Activated T-cell treated with anti-CD3 and anti-CD28 coated beads for 4 hours (primary cell): ENCODE data around the gene ZBTB38.

ENCODE experiments used
- DNase-seq: peaks from one replicate; pipeline ENCODE4 v3.0.0-alpha.2; 2020

Gene ZBTB38

DNA sequence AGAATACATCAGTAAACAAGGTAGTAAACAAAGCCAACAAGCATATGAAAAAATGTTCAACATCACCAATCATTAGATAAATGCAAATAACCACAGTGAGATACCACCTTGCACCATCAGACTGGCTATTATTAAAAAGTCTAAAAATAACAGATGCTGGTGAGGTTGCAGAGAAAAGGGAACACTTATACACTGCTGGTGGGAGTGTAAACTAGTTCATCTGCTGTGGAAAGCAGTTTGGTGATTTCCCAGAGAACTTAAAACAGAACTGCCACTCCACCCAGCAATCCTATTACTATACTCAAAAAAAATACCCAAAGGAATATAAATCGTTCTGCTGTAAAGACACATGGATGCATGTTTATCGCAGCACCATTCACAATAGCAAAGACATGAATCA lies 30.3 kb upstream of the ZBTB38 start:
- no peak for DNase-seq

- DNase-seq: no peak
Measured at GRCh38 chr3:141338881-141339280, 29.4 kb upstream of the ZBTB38 start.

- DNase-seq: no peak
Measured at GRCh38 chr3:141341536-141341935, 26.8 kb upstream of the ZBTB38 start.

- no peak for DNase-seq
Measured at GRCh38 chr3:141342386-141342785, 25.9 kb upstream of the ZBTB38 start.

DNA sequence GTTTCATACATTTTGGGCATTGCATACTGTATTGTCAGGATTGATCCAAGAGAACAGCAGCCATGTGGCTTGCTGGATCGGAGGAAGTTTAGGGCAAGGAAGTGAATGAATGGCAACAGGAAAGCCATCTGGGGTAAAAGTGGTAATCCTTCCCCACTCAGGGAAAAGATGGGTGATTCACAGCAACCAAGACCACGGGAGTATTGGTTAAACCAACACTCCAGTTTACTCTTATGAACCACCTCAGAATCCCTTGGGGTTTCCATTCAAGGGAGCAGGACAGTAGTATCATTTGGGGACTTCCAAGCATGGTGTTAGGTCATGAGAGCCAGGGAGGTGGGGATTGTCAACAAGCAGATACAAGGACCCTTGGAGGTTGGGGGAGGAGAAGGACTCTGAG lies 25.2 kb upstream of the ZBTB38 start:
- no peak for DNase-seq

DNA sequence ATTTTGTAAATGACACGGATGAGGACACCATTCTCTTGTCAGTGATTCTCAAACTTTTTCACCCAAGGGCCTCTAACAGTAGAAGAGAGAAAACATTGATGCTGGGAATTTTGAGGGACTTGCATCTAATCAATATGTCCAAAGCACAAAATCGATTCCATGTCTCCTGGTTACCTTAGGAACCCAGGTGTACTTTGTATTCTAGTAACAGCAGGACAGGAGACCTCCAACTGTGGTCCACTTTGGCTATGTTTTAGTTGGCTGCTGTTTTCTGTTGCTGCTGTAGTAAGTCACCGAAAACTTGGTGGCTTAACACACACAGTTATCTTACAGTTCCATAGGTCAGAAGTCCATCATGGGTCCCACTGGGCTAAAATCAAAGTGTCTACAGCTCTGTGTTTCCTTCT lies 24.4 kb upstream of the ZBTB38 start:
- DNase-seq: no peak

DNA sequence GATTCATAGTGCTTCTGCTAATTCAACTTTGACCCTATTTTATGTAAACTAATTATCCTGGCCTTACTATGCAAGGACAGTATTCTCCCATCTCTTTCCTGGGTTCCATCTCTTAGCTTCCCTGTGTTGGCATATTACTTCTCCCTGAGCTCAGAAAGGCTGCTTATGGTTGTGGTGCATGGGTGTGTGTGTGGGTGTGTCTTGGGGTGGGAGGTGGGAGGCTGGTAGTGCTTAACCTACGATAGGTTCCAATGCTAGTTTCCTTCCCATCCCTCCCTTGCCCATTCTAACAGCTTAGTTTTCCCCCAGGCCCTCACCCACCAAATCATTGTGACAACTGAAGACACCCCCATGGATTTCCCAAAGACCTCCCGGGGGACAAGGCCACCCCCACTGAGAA lies 22.8 kb upstream of the ZBTB38 start:
- DNase-seq: no peak

- DNase-seq: no peak
Measured at GRCh38 chr3:141346007-141346406, 22.3 kb upstream of the ZBTB38 start.

DNA sequence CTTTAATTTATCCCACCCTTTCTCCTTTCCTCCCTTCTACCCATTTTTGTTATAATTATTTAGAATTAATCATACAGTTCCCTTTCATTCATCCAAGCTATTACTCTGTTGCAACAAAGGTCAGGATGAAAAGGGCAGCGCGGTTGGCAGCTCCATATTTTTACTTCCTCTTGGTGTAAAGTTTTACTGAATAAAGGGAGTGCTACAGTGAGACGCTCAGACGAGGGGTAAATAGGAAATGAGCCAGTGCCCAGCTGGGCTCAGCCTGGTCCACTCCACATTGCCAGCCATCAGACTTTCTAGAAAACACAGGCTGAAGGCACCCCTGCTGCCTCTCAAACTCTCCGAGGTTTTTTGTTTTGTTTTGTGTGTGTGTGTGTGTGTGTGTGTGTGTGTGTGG lies 21.9 kb upstream of the ZBTB38 start:
- no peak for DNase-seq

GRCh38 chr3:141346839-141347238 lies 21.5 kb upstream of the ZBTB38 start:
- DNase-seq: no peak

- no peak for DNase-seq
Measured at GRCh38 chr3:141348837-141349236, 19.5 kb upstream of the ZBTB38 start.

DNA sequence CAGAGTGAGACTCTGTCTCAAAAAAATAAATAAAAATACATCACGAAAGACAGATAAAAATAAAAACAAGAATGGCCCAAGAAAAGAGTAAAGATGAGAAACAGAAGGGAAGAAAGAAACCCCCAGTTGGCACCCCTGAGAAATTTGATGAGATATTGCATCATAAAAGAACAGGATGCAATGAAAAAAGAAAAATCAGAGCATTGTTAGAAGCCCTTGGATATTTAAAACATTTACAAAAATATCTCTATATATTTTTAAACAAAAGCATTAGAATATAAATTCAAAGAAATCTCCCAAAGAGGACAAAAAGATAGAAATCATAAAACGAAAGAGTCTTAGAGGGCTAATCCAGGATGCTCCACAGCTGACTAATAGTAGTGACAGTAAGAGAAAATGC lies 18.6 kb upstream of the ZBTB38 start:
- DNase-seq: no peak

DNA sequence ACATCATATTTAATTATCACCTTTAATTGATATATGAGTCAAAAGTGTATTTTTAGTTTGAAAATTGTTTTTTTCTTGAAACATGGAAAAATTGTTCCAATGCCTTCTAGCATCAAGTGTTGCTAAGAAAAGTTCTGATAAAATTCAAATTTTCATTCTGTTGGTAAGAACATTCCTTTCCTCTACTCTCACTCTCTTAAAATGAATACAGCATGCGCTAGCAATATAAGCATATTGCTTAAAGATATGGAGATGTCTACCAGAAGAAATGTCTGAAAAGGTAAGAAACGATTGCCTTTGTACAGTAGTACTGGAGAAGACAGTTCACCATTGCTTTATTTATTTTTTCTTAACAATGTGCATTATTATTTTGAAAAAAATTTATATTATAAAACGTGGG lies 17.6 kb upstream of the ZBTB38 start:
- no peak for DNase-seq

DNA sequence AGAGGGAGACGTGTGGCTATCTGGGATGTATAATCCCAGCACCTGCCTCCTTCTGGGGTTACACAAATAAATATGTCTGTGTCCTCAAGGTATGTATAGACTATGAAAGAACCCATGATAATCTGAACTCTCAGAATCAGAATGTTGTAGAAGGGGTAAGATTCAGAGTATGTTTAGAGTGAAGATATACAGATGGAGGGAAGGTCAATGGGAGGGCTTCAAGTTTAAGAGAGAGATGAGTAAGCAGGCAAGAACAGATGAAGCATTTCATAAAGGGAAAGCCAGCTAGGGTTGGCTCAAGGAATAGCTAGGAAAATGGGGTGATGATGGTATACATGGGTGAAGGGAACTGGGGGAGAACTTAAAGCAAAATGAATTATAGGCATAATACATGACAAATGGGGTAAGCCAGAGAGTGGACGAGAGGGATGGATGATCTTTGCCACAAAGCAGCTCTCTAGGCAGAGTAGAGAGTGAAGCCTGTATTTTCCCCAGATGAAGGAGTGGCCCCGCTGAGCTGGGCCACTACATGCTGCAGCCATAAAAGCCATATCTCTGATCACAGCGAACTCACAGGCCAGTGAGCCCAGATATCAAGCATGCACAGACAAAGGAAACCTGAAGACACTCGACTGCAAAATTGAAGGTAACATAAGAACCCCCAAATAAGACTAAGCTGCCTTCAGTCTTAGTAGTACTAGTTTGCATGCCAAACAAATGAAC lies 15.9 kb upstream of the ZBTB38 start:
- no peak for DNase-seq

DNA sequence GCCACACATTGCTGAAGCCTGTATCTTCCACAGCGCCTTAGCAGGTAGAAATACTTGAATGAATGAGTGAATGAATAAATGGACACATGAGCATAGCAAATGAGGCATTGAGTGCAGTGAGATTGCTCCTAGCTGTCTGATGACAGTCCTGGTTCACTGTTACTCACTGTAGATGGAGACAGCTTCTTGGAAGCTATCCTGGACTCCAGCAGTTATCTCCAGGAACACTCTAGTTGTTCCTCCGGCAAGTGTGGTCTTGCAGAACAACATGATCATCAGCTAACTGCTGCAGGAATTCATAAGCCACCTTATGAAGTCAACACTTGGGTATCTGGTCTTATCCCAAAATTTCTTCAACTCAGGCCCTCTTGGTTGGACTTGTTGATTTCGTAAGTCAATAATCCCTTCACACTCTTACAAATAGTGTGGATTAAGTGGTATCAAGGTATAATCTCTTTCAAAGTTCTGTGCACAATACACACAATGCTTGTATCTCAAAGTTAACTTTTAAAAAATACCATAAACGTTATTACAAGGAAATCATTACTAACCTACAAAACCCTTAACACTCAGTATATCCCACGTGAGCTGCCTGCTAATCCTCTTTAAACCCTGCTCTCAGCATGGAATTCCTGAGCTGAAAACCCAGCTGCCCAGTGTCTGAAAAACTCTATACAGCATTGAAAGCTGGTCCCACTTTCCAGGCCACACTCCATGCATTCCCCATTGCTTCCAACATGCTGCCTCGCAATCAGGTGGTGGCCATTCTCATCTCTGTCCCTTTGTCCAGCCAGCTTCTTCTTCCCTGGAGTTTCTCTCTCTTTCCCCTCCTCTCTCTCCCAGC lies 14.4 kb upstream of the ZBTB38 start:
- DNase-seq: no peak

GRCh38 chr3:141354517-141354916 lies 13.8 kb upstream of the ZBTB38 start:
- no peak for DNase-seq

DNA sequence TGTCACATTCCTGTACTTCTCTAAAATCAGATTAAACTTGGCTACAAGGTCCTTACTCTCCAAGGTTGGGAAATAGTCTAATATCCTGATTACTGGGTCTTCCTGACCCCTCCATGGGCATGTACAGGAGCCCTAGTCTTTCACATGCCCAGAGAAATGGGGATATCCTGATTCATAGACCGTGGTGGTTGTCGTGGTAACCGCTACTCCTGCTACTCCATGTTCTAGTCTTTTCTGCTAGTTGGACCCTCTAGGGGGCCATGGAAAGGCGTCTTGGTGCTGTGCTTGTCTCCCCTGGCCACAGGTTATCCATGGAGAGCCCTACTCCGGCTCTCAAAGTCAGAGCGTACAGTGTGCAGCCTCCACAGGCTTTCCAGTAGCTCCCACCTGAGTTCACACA lies 13.1 kb upstream of the ZBTB38 start:
- DNase-seq: no peak

- no peak for DNase-seq
Measured at GRCh38 chr3:141356046-141356445, 12.3 kb upstream of the ZBTB38 start.

GRCh38 chr3:141360888-141361598 lies 7.3 kb upstream of the ZBTB38 start:
- DNase-seq: no peak

GRCh38 chr3:141362736-141363135 lies 5.6 kb upstream of the ZBTB38 start:
- no peak for DNase-seq

- no peak for DNase-seq
Measured at GRCh38 chr3:141365201-141365600, 3.1 kb upstream of the ZBTB38 start.

- DNase-seq: no peak
Measured at GRCh38 chr3:141366285-141367037, 1.8 kb upstream of the ZBTB38 start.
